ENCODE measurements around the gene HIVEP2. TPM values are rescaled to one million over a fixed set of nuclear protein-coding genes. Genes with fewer than 3 reads are reported as not detected.
A peak's percentile ranks its signal among the peaks of the same experiment; 100 is the strongest.

The HIVEP2 gene
- total and polyA plus RNA-seq, 7 experiments from 2014 or later, result 12.2 to 92.1 (median 51.5) TPM

GRCh38 chr6:142708651-142709050, 236.3 kb downstream of the HIVEP2 start:
- H3K4me3 Mint-ChIP-seq, result no peak overlapping the region
- H3K27ac ChIP-seq (ENCODE audit: low read depth, low read length), result no peak overlapping the region
- ATAC-seq (no peak), DNase-seq (no peak)
- ChIA-PET CTCF (interaction anchor here (0.7 kb wide), 1 partner anchor 469 kb away, joined by 3 read pairs; no protein-coding TSS in a partner anchor), POLR2A (no interaction called here)
- H3K4me3 ChIP-seq (ENCODE audit: low read length), result no peak overlapping the region
- no peaks in the 10 kb centered on the region for H3K9me3 Mint-ChIP-seq
- no peaks in the 10 kb centered on the region for H3K27me3 Mint-ChIP-seq
- H3K9me3 ChIP-seq (ENCODE audit: control insufficient read depth in 2 of 3, low read length in 3 of 3), result no peaks in the 10 kb centered on the region
- H3K4me1 ChIP-seq (ENCODE audit: control insufficient read depth in 2 of 2, insufficient read depth in 2 of 2, low read length in 2 of 2), result no peaks in the 10 kb centered on the region
- H3K4me1 Mint-ChIP-seq, result peaks cover 5 to 26% (median 20%) of the 10 kb centered on the region in 7 donors
- H3K27me3 ChIP-seq (ENCODE audit: control insufficient read depth in 2 of 2, insufficient read depth in 2 of 2, low read length in 2 of 2), result no peaks in the 10 kb centered on the region
- no peaks in the 10 kb centered on the region for H3K36me3 ChIP-seq (ENCODE audit: control insufficient read depth in 2 of 3, insufficient read depth in 3 of 3, low read length in 3 of 3)
- no peak overlapping the region for H3K27ac Mint-ChIP-seq
- intact Hi-C loops (cut with micrococcal nuclease), result no loop called here
- peaks cover 0 to 2% (median 0%) of the 10 kb centered on the region in 5 donors for H3K36me3 Mint-ChIP-seq

GRCh38 chr6:142707255-142707654, 237.7 kb downstream of the HIVEP2 start:
- Mint-ChIP-seq H3K9me3 (no peaks in the 10 kb centered on the region), H3K36me3 (peaks cover 0 to 2% (median 0%) of the 10 kb centered on the region in 5 donors), H3K27me3 (no peaks in the 10 kb centered on the region), H3K27ac (peak overlapping the region in 6 of 9 donors; percentile 0 to 59 (median 0)), H3K4me1 (peaks cover 8 to 26% (median 20%) of the 10 kb centered on the region in 7 donors), H3K4me3 (peak overlapping the region in 2 of 10 donors; percentile 5 to 30)
- ATAC-seq, result no peak
- Histone ChIP-seq H3K4me1 (ENCODE audit: control insufficient read depth in 2 of 2, insufficient read depth in 2 of 2, low read length in 2 of 2) (no peaks in the 10 kb centered on the region), H3K9me3 (ENCODE audit: control insufficient read depth in 2 of 3, low read length in 3 of 3) (no peaks in the 10 kb centered on the region), H3K4me3 (ENCODE audit: low read length) (no peak overlapping the region), H3K27me3 (ENCODE audit: control insufficient read depth in 2 of 2, insufficient read depth in 2 of 2, low read length in 2 of 2) (no peaks in the 10 kb centered on the region), H3K27ac (ENCODE audit: low read depth, low read length) (no peak overlapping the region), H3K36me3 (ENCODE audit: control insufficient read depth in 2 of 3, insufficient read depth in 3 of 3, low read length in 3 of 3) (no peaks in the 10 kb centered on the region)
- no peak for DNase-seq
- intact Hi-C loops (cut with micrococcal nuclease), result no loop called here
- CTCF ChIA-PET, result no interaction called here
- POLR2A ChIA-PET, result interaction anchor here (0.6 kb wide), 1 partner anchor 80 kb away, joined by 3 read pairs; no protein-coding TSS in a partner anchor

GRCh38 chr6:142706210-142706609, 238.8 kb downstream of the HIVEP2 start:
- H3K4me3 ChIP-seq (ENCODE audit: low read length), result peak overlapping the region; percentile 0

GRCh38 chr6:142705054-142705453, 239.9 kb downstream of the HIVEP2 start:
- Histone ChIP-seq H3K36me3 (ENCODE audit: control insufficient read depth in 2 of 3, insufficient read depth in 3 of 3, low read length in 3 of 3) (no peaks in the 10 kb centered on the region), H3K27me3 (ENCODE audit: control insufficient read depth in 2 of 2, insufficient read depth in 2 of 2, low read length in 2 of 2) (no peaks in the 10 kb centered on the region), H3K4me1 (ENCODE audit: control insufficient read depth in 2 of 2, insufficient read depth in 2 of 2, low read length in 2 of 2) (no peaks in the 10 kb centered on the region), H3K4me3 (ENCODE audit: low read length) (no peak overlapping the region), H3K9me3 (ENCODE audit: control insufficient read depth in 2 of 3, low read length in 3 of 3) (no peaks in the 10 kb centered on the region), H3K27ac (ENCODE audit: low read depth, low read length) (no peak overlapping the region)
- H3K9me3 Mint-ChIP-seq, result no peaks in the 10 kb centered on the region
- peak overlapping the region in 1 of 10 donors; percentile 20 for H3K4me3 Mint-ChIP-seq
- ATAC-seq (peak; percentile 26), DNase-seq (no peak)
- intact Hi-C loops (cut with micrococcal nuclease), result no loop called here
- POLR2A ChIA-PET, result no interaction called here
- CTCF ChIA-PET, result no interaction called here
- H3K36me3 Mint-ChIP-seq, result no peaks in the 10 kb centered on the region
- H3K27me3 Mint-ChIP-seq, result no peaks in the 10 kb centered on the region
- no peak overlapping the region for H3K27ac Mint-ChIP-seq
- H3K4me1 Mint-ChIP-seq, result peaks cover 8 to 27% (median 20%) of the 10 kb centered on the region in 7 donors

More at GRCh38 chr6:142706210-142706609, 238.8 kb downstream of the HIVEP2 start:
- Mint-ChIP-seq H3K27me3 (no peaks in the 10 kb centered on the region), H3K4me3 (peak overlapping the region in 7 of 10 donors; percentile 1 to 56 (median 22)), H3K36me3 (no peaks in the 10 kb centered on the region), H3K9me3 (no peaks in the 10 kb centered on the region), H3K27ac (peak overlapping the region in 4 of 9 donors; percentile 21 to 59 (median 40)), H3K4me1 (peaks cover 8 to 27% (median 20%) of the 10 kb centered on the region in 7 donors)
- Histone ChIP-seq H3K9me3 (ENCODE audit: control insufficient read depth in 2 of 3, low read length in 3 of 3) (no peaks in the 10 kb centered on the region), H3K27ac (ENCODE audit: low read depth, low read length) (no peak overlapping the region), H3K27me3 (ENCODE audit: control insufficient read depth in 2 of 2, insufficient read depth in 2 of 2, low read length in 2 of 2) (no peaks in the 10 kb centered on the region), H3K4me1 (ENCODE audit: control insufficient read depth in 2 of 2, insufficient read depth in 2 of 2, low read length in 2 of 2) (no peaks in the 10 kb centered on the region), H3K36me3 (ENCODE audit: control insufficient read depth in 2 of 3, insufficient read depth in 3 of 3, low read length in 3 of 3) (no peaks in the 10 kb centered on the region)
- ATAC-seq (no peak), DNase-seq (no peak)
- ChIA-PET CTCF (no interaction called here), POLR2A (no interaction called here)
- intact Hi-C loops (cut with micrococcal nuclease), result no loop called here

- ATAC-seq (peak; percentile 82), DNase-seq (no peak)
- Mint-ChIP-seq H3K4me1 (peaks cover 8 to 38% (median 23%) of the 10 kb centered on the region in 7 donors), H3K36me3 (no peaks in the 10 kb centered on the region), H3K27me3 (no peaks in the 10 kb centered on the region), H3K9me3 (no peaks in the 10 kb centered on the region), H3K4me3 (no peak overlapping the region), H3K27ac (peak overlapping the region in 2 of 9 donors; percentile 13 to 32)
- intact Hi-C loops (cut with micrococcal nuclease), result no loop called here
- no peaks in the 10 kb centered on the region for H3K9me3 ChIP-seq (ENCODE audit: control insufficient read depth in 2 of 3, low read length in 3 of 3)
- POLR2A ChIA-PET, result interaction anchor here (0.7 kb wide), 2 partner anchors 174 to 211 kb away, joined by 3 to 4 read pairs; no protein-coding TSS in a partner anchor
- no peaks in the 10 kb centered on the region for H3K27me3 ChIP-seq (ENCODE audit: control insufficient read depth in 2 of 2, insufficient read depth in 2 of 2, low read length in 2 of 2)
- H3K4me1 ChIP-seq (ENCODE audit: control insufficient read depth in 2 of 2, insufficient read depth in 2 of 2, low read length in 2 of 2), result no peaks in the 10 kb centered on the region
- CTCF ChIA-PET, result interaction anchor here (0.6 to 1.3 kb wide), 2 partner anchors 9 to 10 kb away, joined by 3 to 4 read pairs; no protein-coding TSS in a partner anchor
- no peak overlapping the region for H3K27ac ChIP-seq (ENCODE audit: low read depth, low read length)
- no peak overlapping the region for H3K4me3 ChIP-seq (ENCODE audit: low read length)
- H3K36me3 ChIP-seq (ENCODE audit: control insufficient read depth in 2 of 3, insufficient read depth in 3 of 3, low read length in 3 of 3), result no peaks in the 10 kb centered on the region
These were observed 242.2 kb downstream of the HIVEP2 start for GRCh38 chr6:142702501-142703460.

Measured in naive thymus-derived CD4-positive, alpha-beta T cell (primary cell).